Stimulated activated CD8-positive, alpha-beta memory T cell treated with anti-CD3 and anti-CD28 coated beads, Interleukin-15, amount 100 ng/mL, for 48 hours (primary cell): ENCODE measurements around the gene ANOS1.
"Not testable (repeated sequence)": the region's sequence is repeated elsewhere in the genome, so short reads cannot be mapped to it uniquely, and the experiment has no call there.

ENCODE experiments used
- DNase-seq, 2 donors: peaks; one replicate each; pipeline ENCODE4 v3.0.0-alpha.2; 2020; ENCODE audit warnings: low read depth in 2 of 2

Gene ANOS1

GRCh38 chrX:8632924-8633323, 99.0 kb downstream of the ANOS1 start:
- DNase-seq: no peak

GRCh38 chrX:8629871-8630270, 102.1 kb downstream of the ANOS1 start:
- no peak for DNase-seq

DNA sequence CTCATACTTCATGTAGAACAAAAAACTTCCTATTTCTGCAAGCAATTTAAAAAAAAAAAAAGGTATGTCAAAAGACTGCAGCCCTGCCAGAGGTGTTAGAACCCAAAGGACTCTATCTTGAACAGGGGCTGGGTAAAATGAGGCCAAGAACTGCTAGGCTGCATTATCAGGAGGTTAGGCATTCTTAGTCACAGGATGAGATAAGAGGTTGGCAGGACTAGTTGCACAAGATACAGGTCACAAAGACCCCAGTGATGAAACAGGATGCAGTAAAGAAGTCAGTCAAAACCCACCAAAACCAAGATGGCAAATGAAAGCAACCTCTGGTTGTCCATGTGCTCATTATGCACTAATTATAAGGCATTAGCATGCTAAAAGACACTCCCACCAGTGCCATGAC, 104.1 kb downstream of the ANOS1 start:
- DNase-seq: no peak

- DNase-seq: no peak
These were observed 124.6 kb downstream of the ANOS1 start for GRCh38 chrX:8607326-8607725.

DNA sequence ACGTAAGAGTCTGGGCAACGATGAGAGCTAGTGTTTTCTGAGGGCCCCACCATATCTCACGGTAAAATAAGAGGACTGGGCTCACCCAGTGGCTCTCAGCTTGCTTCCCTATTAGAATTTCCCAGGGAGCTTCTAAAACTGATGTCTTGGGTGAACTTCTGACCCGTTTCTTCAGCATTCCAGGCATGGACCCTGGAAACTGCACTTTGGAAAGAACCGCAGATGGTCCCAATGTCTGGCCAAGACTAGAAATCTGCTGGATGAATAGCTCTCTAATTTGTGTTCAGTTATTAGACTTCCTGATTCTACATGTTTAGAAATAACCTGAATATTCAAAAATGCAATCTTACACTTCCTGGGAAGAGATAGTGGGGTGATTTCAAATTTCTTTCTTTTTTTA, 127.8 kb downstream of the ANOS1 start:
- DNase-seq: no peak

DNA sequence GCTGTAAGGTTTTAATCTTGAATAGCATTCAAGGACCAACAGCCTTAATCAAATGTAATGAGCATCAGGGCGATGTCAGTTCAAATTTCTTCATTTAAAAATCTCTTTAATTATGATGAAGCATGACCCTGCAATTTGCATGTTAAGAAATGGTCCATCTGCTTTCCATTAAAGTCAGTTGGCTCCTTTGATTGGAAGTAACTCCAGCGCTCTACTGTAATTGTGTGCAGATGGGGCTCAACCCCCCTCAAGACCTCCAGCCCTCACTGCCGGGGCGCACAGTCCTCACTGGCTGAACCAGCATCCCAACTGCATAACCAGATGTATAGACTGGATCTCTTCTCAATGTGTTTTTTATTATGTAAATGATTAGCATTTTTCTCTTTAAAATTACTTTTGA, 140.4 kb downstream of the ANOS1 start:
- no peak for DNase-seq

DNA sequence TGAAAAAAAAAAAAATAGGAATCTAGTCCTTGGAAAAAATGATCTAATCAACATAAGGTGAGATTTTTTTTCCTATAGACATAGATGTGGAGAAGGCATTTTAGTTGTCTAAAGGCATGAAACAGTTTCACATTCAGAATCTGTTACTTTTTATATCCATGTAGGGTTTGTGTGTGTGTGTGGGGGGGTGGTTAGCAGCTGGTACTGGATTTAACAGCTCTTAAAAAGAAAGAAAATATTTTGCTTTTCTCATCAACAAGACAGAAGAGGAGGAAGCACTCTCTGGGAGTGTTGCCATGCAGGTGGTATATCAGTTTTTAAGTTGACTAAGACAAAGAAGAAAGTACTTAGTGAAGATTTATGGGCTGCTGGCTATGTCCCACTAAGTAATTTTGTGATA, 145.0 kb downstream of the ANOS1 start:
- DNase-seq: no peak

- no peak for DNase-seq
These were observed 152.3 kb downstream of the ANOS1 start for GRCh38 chrX:8579602-8580001.

DNA sequence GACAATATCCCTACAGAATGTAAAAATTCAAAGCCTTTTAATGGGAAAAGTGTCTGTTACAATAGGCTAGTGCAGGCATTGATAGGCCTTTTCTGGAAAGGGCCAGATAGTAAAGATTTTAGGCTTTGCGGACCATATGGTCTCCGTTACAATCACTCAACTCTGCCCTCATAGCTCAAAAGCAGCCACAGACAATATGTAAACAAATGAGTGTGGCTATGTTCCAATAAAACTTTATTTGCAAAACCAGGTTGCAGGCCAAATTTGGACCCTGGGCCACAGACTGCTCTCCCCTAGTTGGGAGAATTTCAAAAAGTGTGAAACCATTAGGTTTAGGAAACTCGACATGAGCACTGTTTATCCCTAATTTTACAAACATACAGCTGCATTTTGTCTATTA, 155.1 kb downstream of the ANOS1 start:
- no peak for DNase-seq

DNA sequence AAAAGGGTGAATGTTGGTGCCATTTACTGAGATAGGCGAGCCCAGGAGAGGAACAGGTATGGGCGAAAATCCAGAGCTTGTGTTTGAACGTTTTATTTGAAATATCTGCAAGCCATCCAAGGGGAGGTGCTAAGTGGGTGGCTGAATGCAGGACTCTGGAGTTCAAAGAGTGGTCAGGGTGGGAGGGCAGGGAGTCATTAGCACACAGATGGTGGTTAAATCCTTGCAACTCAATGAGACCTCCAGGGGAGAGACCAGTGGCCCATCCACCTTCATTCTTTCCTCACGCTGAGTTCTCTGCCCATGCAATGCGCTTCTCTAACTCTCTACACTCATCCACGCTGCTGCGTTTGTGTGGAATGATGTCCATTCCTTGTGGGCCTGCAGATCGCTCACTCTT, 166.2 kb downstream of the ANOS1 start:
- DNase-seq: no peak

GRCh38 chrX:8548446-8548845, 183.5 kb downstream of the ANOS1 start:
- no peak for DNase-seq

- no peak for DNase-seq
These were observed 185.2 kb downstream of the ANOS1 start for GRCh38 chrX:8546715-8547114.

DNA sequence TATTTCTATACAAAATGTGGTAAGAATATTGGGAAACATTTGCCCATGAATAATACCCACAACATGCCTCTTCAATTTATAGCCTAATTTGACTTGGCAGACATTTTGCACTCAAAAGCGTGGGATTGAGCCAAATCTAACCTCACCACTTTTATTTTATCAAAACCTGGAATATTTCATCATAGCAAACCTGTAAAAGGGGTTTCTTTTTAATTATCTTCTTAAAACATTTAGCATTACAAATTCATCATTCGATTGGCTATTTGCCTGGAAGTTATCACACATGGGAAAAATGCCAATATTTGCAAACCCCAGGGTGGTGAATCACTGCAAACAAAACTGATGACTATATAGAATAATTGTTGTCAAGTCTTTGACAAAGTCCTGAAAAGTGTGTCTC, 211.1 kb downstream of the ANOS1 start:
- no peak for DNase-seq

DNA sequence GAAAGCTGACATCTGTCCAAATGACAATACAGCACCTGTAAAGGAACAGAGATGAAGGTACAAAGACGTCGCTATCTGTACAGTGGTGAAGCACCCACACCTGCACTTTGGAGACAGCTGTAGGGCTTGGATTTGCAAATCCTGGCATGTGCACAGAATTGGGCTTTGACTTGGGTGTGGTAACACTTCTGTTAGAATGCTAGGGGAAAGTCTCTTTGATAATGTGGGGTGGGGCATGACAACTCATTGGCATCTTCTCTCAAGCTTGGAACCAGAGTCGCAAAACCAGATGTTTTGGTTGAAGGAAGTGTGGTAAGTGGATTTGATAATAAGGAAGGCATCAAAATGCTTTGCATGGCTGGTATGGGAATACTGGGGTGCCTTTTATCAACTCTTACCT, 211.8 kb downstream of the ANOS1 start:
- no peak for DNase-seq

DNA sequence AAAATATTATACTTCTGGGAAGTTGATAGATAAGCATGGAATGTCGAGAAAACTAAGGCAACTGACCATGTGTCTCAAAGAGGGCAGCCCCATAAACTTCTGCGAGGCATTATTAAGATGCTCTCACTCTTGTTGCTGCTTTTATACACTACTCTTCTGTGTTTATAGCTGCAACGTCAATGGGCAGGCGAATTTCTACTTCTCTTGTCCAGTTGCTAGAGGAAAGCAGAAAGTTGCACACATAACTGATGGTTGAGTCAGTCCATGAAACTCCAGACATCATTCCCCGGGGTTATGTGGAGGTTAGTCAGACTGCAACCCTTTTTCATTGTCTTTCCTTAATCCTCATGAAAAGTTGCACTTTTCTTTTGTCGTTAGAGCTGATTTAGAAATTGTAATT, 227.5 kb downstream of the ANOS1 start:
- no peak for DNase-seq

DNA sequence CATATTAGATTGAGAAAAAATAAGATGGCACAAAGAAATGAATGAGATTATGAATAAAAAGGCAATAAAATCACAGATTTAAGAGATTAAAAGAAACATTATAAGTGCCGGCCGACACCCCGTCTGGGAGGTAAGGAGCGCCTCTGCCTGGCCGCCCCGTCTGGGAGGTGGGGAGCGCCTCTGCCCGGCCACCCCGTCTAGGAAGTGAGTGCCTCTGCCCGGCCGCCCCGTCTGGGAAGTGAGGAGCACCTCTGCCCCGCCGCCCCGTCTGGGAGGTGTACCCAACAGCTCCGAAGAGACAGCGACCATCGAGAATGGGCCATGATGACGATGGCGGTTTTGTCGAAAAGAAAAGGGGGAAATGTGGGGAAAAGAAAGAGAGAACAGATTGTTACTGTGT, 229.8 kb downstream of the ANOS1 start:
- DNase-seq: not testable (repeated sequence)

DNA sequence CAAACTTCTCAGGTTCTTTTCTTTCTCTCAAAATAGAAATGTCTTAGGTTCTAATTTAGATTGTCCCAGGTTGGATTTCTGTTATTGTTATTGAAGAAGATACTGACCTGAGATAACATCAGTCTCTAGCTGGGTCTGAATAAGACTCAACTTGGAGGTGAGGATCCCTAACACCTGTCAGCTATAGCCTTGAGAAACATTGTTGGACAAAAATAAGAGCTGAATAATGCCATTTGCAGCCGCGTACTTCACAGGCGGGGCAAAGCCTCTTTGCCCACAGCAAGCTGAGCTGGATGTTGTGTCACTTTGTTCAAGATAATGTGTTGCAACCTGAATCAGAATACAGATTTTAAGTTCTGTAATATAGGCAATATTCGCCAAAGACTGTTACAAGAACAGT, 231.7 kb downstream of the ANOS1 start:
- no peak for DNase-seq

- not testable (repeated sequence) for DNase-seq
These were observed 236.9 kb downstream of the ANOS1 start for GRCh38 chrX:8495036-8495435.

DNA sequence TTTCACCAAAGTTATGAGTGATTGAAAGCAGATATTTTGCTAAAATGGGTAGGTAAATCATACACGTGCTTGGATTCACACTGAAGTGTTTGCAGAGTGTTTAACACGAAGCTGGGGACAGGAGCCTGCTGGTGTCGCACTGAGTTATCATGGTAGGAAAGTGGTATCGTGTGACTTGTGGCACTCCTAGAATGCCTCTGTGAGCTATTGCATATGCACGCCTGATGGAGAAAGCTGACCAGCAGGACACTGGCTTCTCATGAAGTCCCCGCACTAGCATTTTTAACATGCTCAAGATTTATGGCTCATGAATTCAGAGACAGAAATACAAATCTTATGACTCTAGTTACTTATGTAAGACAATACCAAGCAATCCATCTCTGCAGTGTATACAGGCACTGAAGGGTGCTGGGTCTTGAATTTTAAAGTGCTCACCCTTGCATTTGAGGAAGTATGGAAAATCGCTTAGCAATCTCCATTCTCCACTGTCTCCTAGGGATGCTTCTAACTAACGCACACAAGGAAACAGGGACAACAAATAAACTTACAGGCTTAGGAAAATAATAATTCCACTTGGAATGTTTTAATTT, 247.5 kb downstream of the ANOS1 start:
- no peak for DNase-seq
